RKO (cell line): ENCODE data around the gene PTPN1.
A peak's percentile ranks its signal among the peaks of the same experiment; 100 is the strongest.
"Not testable (repeated sequence)": the region's sequence is repeated elsewhere in the genome, so short reads cannot be mapped to it uniquely, and the experiment has no call there.

Source experiments
- DNase-seq: peaks from one replicate; pipeline ENCODE4 v3.0.0-alpha.2; 2016; ENCODE audit warnings: low spot score

PTPN1 gene

DNA sequence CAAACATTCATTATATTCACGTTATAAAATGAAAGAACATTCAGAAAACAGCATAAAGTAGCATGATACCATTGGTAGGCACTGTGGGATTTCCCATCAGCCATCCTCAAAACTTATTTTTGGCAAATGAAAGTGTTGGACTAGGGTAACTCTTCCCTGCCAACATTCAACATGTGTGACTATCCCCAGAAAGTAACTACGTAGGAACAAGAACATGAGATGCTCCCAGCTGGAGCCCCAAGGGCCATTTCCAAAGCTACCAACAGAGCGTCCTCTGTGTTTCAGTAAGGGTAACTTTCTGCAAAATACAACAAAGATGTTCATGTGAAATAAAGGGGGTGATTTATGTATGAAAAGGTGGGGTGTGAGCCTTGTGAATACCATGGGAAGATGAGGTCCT, 28.4 kb upstream of the PTPN1 start:
- no peak for DNase-seq

- no peak for DNase-seq
These were observed 27.7 kb upstream of the PTPN1 start for GRCh38 chr20:50482396-50482981.

- DNase-seq: no peak
These were observed 25.8 kb upstream of the PTPN1 start for GRCh38 chr20:50484271-50484976.

GRCh38 chr20:50487397-50487796, 22.8 kb upstream of the PTPN1 start:
- no peak for DNase-seq

GRCh38 chr20:50488236-50488806, 21.9 kb upstream of the PTPN1 start:
- no peak for DNase-seq

- DNase-seq: no peak
These were observed 19.0 kb upstream of the PTPN1 start for GRCh38 chr20:50491168-50491567.

DNA sequence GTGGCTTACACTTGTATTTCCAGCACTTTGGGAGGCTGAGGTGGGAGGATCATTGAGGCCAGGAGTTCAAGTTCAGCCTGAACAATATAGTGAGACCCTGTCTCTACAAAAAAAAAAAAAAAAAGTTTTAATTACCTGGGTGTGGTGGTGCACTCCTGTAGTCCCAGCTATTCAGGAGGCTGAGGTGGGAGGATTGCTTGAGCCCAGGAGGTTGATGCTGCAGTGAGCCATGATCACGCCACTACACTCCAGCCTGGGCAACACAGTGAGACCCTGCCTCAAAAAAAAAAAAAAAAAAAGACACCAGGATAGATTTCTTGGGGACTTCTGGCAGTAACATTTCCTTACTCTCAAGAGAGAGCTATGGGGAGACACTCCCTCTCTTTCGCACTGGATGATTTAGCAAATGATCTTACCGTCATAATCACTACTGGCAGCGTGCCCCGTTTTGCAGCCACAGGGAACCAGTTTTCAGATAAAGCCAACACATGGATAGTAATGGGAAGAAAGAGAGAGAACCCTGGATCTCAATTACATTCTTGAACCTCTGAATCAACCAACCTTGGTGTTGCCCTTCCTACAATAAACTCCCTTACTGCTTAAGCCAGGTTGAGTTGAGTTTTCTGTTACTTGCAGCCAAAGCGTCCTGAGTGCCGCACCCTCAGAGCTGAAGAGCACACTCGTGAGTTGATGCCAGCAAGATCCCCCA, 18.1 kb upstream of the PTPN1 start:
- no peak for DNase-seq

DNA sequence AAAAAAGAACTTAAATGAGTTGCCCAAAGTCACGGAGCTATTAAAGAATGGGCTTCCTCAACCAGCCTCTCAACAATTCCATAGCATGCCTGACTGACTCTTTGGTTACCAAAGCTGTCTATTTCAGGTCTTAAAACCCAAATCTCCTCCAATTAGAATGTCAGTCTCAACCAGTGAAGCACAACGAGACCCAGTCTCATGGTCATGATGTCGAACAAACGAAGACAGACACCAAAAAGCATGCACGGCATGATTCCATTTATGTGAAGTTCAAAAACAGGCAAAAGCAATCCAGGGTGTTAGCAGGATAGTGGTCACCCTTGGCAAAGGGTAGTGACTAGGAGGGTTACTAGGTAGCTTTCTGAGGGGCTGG, 16.3 kb upstream of the PTPN1 start:
- DNase-seq: no peak

DNA sequence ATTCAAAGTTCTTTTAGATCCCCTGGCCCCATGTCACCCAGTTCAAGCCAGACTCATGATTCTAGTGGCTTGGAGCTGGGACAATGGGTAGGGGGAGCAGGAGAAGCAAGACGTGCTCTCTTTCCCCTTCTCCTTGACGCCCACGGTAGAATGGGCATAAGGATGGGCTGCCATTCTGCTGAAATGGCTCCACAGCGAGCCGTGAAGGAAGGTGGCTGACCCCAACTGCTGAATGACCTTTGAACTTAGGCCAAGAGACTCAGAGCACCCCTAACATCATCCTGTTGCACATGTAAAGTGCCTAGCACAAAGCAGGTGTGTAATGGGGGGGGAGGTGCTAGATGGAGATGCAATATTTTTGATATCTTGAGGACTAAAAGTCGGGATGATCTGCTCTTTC, 15.8 kb upstream of the PTPN1 start:
- no peak for DNase-seq

GRCh38 chr20:50496773-50497385, 13.3 kb upstream of the PTPN1 start:
- DNase-seq: no peak

- no peak for DNase-seq
These were observed 12.0 kb upstream of the PTPN1 start for GRCh38 chr20:50498071-50498776.

DNA sequence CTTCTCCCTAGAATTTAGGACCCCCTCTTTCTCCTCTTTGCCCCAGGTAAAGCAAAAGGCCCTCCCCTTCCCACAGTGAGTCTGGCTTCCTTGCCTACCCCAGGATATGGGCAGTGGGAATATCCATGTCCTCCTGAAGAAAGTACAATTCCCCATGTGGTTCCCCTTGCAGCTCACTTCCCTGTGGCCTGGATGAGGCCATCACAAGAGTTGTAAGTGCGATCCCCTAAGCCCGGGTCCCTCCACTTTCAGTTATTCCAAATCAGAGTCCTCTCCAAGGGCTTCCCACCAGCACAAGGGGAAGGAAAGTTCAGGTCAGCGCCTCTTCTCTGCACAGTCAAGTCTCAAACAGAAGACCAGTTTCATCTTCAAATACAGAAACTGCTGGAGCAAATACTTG, 10.2 kb upstream of the PTPN1 start:
- DNase-seq: no peak

- DNase-seq: no peak
These were observed 8.0 kb upstream of the PTPN1 start for GRCh38 chr20:50501972-50502745.

DNA sequence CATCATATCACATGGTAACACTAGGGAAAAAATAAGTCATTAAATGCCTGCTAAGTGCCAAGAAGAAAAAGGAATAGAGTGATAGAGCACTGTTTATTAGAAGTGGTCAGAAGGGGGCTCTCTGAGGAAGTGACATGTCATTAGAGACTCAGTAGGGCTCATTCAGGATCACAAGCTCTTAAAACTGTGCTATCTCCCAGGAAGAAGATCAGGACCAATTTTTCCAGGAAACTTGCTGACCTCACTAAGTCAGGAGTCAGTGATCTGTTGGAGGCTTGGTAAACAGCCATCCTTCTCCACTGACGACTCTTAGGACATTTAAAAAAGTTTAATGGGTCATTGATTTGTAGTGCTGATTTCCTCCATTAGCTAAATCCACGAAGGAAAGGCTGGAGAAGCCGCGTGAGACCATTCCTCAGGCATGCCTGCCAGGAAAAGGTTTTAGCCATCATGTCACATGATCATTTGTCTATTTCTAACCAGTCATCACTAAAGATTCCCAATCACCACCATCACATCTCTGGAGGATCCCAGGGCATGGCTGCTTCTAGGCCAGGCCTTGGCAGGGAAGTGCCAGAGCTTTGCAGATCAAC, 5.9 kb upstream of the PTPN1 start:
- DNase-seq: no peak

DNA sequence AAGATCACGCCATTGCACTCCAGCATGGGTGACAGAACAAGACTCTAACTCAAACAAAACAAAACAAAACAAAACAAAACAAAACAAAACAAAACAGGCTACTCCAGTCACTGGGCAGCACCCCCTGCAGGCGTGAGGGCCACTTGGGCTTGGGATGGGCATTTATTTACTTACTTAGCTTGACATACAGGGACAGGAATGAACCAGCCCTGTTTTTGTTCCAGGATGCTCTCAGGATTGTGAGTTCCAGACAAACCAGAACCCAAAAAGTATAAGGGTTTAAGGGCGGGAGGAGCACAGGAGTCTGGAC, 4.0 kb upstream of the PTPN1 start:
- DNase-seq: no peak

DNA sequence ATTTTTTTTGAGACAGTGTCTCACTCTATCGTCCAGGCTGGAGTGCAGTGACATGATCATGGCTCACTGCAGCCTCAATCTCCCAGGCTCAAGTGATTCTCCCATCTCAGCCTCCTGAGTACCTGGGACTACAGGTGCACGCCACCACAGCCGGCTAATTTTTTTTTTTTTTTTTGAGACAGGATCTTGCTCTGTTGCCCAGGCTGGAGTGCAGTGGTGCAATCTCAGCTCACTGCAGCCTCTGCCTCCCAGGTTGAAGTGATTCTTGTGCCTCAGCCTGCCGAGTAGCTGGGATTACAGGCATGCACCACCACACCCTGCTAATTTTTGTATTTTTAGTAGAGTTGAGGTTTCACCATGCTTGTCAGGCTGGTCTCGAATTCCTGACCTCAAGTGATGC, 2.4 kb upstream of the PTPN1 start:
- not testable (repeated sequence) for DNase-seq

DNA sequence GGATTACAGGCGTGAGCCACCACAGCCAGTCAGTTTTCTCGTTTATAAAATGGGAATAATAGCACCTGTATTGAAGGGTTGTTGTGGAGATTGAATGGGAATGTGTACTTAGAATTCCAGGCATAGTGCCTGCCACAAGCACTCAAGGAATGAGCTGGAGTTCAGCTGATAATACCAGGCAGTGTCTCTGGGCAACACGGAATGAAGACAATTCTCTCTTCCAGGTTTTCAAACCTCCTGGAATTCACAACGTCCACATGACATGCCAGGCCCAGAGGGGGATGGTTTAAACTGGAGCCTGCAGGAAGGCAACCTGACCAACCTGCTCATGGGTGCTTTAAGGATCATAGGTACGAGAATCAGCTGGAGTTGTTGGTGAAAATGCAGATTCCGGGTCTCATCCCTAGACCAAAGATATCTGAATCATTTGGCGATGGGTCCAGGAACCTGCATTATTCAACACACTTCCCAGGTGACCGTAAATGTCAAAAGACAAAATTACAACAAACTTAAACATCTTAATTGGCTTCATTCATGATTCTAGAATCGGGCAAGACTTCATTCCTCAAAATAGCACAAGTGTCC, 1.9 kb upstream of the PTPN1 start:
- DNase-seq: no peak

GRCh38 chr20:50510706-50511542, 741 bp downstream of the PTPN1 start:
- DNase-seq: peak; percentile 72

DNA sequence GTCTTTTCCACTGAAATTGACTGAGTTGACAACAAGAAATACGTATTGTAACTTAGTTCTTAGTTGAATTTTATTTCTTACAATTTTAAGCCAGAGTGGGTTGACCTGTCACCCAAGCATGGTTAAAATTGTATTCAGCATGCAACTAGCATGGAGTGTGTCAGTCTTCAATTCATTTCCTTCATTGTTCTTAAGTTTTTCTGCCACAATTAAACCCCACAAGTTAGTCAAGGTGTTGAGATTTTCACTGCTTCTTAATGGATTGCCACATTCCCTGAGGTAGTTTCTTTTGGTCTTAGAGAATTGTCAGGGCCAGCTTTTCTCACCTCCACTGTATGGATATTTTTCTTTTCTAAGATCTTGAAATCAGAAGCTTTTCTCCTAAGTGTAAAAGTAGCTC, 2.1 kb downstream of the PTPN1 start:
- peak; percentile 60 for DNase-seq
